PC-9 (cell line): ENCODE data around the gene HOXD4.

Experiments
- EZH2 ChIP-seq: fragments of 200-600 bp; sonication (generic); IDR thresholded peaks from 2 replicates; pipeline ENCODE4 v1.8.0; 2017; ENCODE audit warnings: antibody characterized with exemption, low read depth
- TF ChIP-seq, protein P1 (sequence below): fragments of 200-600 bp; sonication (generic); conservative IDR thresholded peaks from 2 replicates; pipeline ENCODE4 v1.6.1; 2017; ENCODE audit warnings: mixed run types, antibody characterized with exemption, mild to moderate bottlenecking, moderate library complexity

DNA sequence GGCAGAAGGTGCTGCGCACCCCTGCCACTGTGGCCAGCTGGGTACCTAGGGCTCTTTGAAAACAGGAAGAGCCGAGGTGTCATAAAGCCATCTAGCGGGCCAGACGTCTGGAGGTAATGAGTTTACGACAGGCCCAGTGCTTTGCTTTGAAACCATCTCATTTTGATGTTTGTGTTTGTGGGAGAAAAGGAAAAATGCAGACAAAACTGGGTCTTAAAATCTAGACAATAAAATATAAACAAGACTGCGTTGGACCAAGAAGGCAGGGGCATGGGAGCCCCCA lies 25.6 kb upstream of the HOXD4 start:
- TF ChIP-seq, protein P1, sequence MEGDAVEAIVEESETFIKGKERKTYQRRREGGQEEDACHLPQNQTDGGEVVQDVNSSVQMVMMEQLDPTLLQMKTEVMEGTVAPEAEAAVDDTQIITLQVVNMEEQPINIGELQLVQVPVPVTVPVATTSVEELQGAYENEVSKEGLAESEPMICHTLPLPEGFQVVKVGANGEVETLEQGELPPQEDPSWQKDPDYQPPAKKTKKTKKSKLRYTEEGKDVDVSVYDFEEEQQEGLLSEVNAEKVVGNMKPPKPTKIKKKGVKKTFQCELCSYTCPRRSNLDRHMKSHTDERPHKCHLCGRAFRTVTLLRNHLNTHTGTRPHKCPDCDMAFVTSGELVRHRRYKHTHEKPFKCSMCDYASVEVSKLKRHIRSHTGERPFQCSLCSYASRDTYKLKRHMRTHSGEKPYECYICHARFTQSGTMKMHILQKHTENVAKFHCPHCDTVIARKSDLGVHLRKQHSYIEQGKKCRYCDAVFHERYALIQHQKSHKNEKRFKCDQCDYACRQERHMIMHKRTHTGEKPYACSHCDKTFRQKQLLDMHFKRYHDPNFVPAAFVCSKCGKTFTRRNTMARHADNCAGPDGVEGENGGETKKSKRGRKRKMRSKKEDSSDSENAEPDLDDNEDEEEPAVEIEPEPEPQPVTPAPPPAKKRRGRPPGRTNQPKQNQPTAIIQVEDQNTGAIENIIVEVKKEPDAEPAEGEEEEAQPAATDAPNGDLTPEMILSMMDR: no peak
- TF ChIP-seq EZH2: no peak
